ENCODE results near the gene FBXO17.

- TF ChIP-seq ZNF740 (CRISPR knock-in tag; IDR thresholded peaks at IDR 0.05) (no peak), ZNF776 (CRISPR knock-in tag; IDR thresholded peaks at IDR 0.05) (no peak; the same call in 1 of the 2 replicates), CREM (IDR thresholded peaks at IDR 0.05) (no peak), CREM (CRISPR knock-in tag; IDR thresholded peaks at IDR 0.05) (no peak), SRSF1 (optimal IDR thresholded peaks at IDR 0.05; ENCODE audit: low read depth, low read length) (peak; percentile 72), REXO4 (CRISPR knock-in tag; IDR thresholded peaks at IDR 0.05; ENCODE audit: borderline replicate concordance) (no peak), UBTF (CRISPR knock-in tag; IDR thresholded peaks at IDR 0.05) (no peak), ZNF260 (CRISPR knock-in tag; IDR thresholded peaks at IDR 0.05; ENCODE audit: borderline replicate concordance, low read depth) (no peak), SAFB2 (CRISPR knock-in tag; IDR thresholded peaks at IDR 0.05; ENCODE audit: borderline replicate concordance, low read depth) (no peak), ZNF362 (CRISPR knock-in tag; IDR thresholded peaks at IDR 0.05; ENCODE audit: borderline replicate concordance) (no peak), POLR2A (IDR thresholded peaks at IDR 0.05; ENCODE audit: insufficient read depth in 1 of 2, low read depth in 2 of 2, low read length in 2 of 2) (peak in 1 of 2 experiments; percentile 45; a peak in 1 of 4 replicates), ZNF614 (CRISPR knock-in tag; IDR thresholded peaks at IDR 0.05; ENCODE audit: borderline replicate concordance) (no peak)
These were observed 324 bp upstream of the FBXO17 start for GRCh38 chr19:38975861-38976271.
